HepG2 (cell line): ENCODE data around the gene RHCE. TPM values are rescaled to one million over a fixed set of nuclear protein-coding genes. Genes with fewer than 3 reads are reported as not detected.

Experiments
- FOXP1 ChIP-seq, 2 experiments: fragments of 450-650 bp in 1 of 2; IDR thresholded peaks; 2 replicates each; pipeline ENCODE4 v1.6.1; 2017 to 2018; ENCODE audit warnings: antibody characterized with exemption in 1 of 2
- NCOA2 ChIP-seq: sonication (generic); formaldehyde crosslinking; IDR thresholded peaks from 2 replicates; pipeline ENCODE4 v1.8.0; 2022; ENCODE audit warnings: inconsistent platforms
- ZFAT ChIP-seq: sonication (generic); formaldehyde crosslinking; conservative IDR thresholded peaks from 2 replicates; pipeline ENCODE4 v1.8.1; 2023; ENCODE audit warnings: missing genetic modification reagents, inconsistent platforms
- ZNF205 ChIP-seq: IDR thresholded peaks from 2 replicates; pipeline ENCODE4 v1.6.1; 2018; ENCODE audit warnings: missing biosample characterization, missing genetic modification reagents
- ZNF296 ChIP-seq: sonication (generic); formaldehyde crosslinking; conservative IDR thresholded peaks from 2 replicates; pipeline ENCODE4 v1.5.0; 2020; ENCODE audit warnings: mild to moderate bottlenecking, missing genetic modification reagents
- polyA plus RNA-seq, 8 experiments: library from polyadenylated mRNA; depleted of rRNA in 3 of 8; stranded (reverse) in 7 of 8; unstranded in 1 of 8; fragments of >200 nt; fragmentation: Illumina TruSeq in 4 of 8; extraction: Trizol in 4 of 8; gene quantifications; 2 replicates each; pipeline versions ENCODE4 v1.2.1 to v1.2.3, GENCODE V29; 2011 to 2016; ENCODE audit warnings: low read depth in 4 of 8, missing spikeins in 1 of 8, mixed read lengths in 1 of 8; ENCODE audit not compliant: insufficient read depth in 1 of 8
- total RNA-seq, 5 experiments: library from RNA; depleted of rRNA; stranded (reverse); fragments of >200 nt; fragmentation: Illumina TruSeq; extraction: Trizol; gene quantifications; 2 replicates each; pipeline ENCODE4 v1.2.3, GENCODE V29; 2016; ENCODE audit warnings: low read depth in 1 of 5
- TF ChIP-seq, protein P1 (sequence below): sonication (generic); formaldehyde crosslinking; IDR thresholded peaks from 2 replicates; pipeline ENCODE4 v1.5.1; 2020; ENCODE audit warnings: mild to moderate bottlenecking, missing genetic modification reagents
- TF ChIP-seq, protein P2 (sequence below): sonication (generic); formaldehyde crosslinking; IDR thresholded peaks from 2 replicates; pipeline ENCODE4 v1.4.0; 2020; ENCODE audit warnings: mild to moderate bottlenecking, missing genetic modification reagents
- TF ChIP-seq, protein P3 (sequence below): sonication (generic); formaldehyde crosslinking; IDR thresholded peaks from 2 replicates; pipeline ENCODE4 v1.5.0; 2020; ENCODE audit warnings: mild to moderate bottlenecking, missing genetic modification reagents, borderline replicate concordance
- TF ChIP-seq, protein P4 (sequence below): sonication (generic); formaldehyde crosslinking; IDR thresholded peaks from 2 replicates; pipeline ENCODE4 v1.5.0; 2020; ENCODE audit warnings: missing genetic modification reagents, mild to moderate bottlenecking, borderline replicate concordance
- TF ChIP-seq, protein P5 (sequence below): sonication (generic); formaldehyde crosslinking; IDR thresholded peaks from 2 replicates; pipeline ENCODE4 v1.4.0; 2020; ENCODE audit warnings: missing genetic modification reagents
- TF ChIP-seq, protein P6 (sequence below): IDR thresholded peaks from 2 replicates; pipeline ENCODE4 v1.6.1; 2016; ENCODE audit warnings: low read depth, borderline replicate concordance

Gene RHCE
- total and polyA plus RNA-seq, 2 of the 13 experiments (the other 11 are each of a cell fraction or from before 2014, with no cell fraction given) = 0.30 TPM; not detected in 1

DNA sequence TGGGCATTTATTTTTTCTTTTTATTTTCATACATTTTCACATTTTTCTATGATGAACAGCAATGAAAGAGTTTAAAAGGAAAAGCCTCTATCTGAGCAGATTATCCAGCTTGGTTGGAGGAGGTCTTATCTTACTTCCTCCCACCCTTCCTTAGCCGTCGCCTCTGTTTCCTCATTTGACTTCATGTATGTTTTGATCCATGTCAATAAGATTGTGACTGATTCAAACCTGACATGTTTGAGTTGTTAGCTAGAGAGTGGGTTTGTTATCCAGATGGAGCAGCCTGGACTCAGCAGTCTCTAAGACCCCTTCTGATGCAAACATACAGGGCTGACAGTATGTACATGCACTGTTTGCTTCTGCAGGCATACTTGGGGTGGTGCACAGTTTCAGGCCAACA is 41.2 kb upstream of the RHCE start (continued):
- TF ChIP-seq, protein P1, sequence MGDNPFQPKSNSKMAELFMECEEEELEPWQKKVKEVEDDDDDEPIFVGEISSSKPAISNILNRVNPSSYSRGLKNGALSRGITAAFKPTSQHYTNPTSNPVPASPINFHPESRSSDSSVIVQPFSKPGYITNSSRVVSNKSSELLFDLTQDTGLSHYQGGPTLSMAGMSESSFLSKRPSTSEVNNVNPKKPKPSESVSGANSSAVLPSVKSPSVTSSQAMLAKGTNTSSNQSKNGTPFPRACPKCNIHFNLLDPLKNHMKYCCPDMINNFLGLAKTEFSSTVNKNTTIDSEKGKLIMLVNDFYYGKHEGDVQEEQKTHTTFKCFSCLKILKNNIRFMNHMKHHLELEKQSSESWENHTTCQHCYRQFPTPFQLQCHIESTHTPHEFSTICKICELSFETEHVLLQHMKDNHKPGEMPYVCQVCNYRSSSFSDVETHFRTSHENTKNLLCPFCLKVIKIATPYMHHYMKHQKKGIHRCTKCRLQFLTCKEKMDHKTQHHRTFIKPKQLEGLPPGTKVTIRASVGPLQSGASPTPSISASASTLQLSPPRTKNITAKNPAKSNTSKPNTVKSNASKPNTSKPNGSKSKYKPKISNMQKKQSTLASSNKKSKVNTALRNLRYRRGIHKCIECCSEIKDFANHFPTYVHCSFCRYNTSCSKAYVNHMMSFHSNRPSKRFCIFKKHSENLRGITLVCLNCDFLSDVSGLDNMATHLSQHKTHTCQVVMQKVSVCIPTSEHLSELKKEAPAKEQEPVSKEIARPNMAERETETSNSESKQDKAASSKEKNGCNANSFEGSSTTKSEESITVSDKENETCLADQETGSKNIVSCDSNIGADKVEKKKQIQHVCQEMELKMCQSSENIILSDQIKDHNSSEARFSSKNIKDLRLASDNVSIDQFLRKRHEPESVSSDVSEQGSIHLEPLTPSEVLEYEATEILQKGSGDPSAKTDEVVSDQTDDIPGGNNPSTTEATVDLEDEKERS (CRISPR knock-in tag) = no peak
- TF ChIP-seq, protein P2, sequence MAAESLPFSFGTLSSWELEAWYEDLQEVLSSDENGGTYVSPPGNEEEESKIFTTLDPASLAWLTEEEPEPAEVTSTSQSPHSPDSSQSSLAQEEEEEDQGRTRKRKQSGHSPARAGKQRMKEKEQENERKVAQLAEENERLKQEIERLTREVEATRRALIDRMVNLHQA (CRISPR knock-in tag) = no peak
- no peak for TF ChIP-seq ZNF296
- TF ChIP-seq, protein P3, sequence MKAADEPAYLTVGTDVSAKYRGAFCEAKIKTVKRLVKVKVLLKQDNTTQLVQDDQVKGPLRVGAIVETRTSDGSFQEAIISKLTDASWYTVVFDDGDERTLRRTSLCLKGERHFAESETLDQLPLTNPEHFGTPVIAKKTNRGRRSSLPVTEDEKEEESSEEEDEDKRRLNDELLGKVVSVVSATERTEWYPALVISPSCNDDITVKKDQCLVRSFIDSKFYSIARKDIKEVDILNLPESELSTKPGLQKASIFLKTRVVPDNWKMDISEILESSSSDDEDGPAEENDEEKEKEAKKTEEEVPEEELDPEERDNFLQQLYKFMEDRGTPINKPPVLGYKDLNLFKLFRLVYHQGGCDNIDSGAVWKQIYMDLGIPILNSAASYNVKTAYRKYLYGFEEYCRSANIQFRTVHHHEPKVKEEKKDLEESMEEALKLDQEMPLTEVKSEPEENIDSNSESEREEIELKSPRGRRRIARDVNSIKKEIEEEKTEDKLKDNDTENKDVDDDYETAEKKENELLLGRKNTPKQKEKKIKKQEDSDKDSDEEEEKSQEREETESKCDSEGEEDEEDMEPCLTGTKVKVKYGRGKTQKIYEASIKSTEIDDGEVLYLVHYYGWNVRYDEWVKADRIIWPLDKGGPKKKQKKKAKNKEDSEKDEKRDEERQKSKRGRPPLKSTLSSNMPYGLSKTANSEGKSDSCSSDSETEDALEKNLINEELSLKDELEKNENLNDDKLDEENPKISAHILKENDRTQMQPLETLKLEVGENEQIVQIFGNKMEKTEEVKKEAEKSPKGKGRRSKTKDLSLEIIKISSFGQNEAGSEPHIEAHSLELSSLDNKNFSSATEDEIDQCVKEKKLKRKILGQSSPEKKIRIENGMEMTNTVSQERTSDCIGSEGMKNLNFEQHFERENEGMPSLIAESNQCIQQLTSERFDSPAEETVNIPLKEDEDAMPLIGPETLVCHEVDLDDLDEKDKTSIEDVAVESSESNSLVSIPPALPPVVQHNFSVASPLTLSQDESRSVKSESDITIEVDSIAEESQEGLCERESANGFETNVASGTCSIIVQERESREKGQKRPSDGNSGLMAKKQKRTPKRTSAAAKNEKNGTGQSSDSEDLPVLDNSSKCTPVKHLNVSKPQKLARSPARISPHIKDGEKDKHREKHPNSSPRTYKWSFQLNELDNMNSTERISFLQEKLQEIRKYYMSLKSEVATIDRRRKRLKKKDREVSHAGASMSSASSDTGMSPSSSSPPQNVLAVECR (CRISPR knock-in tag) = no peak
- no peak for TF ChIP-seq ZNF205 (CRISPR knock-in tag)
- no peak for TF ChIP-seq FOXP1 (IDR thresholded peaks at IDR 0.05)
- no peak for TF ChIP-seq FOXP1 (CRISPR knock-in tag; IDR thresholded peaks at IDR 0.05)
- no peak for TF ChIP-seq NCOA2
- TF ChIP-seq, protein P4, sequence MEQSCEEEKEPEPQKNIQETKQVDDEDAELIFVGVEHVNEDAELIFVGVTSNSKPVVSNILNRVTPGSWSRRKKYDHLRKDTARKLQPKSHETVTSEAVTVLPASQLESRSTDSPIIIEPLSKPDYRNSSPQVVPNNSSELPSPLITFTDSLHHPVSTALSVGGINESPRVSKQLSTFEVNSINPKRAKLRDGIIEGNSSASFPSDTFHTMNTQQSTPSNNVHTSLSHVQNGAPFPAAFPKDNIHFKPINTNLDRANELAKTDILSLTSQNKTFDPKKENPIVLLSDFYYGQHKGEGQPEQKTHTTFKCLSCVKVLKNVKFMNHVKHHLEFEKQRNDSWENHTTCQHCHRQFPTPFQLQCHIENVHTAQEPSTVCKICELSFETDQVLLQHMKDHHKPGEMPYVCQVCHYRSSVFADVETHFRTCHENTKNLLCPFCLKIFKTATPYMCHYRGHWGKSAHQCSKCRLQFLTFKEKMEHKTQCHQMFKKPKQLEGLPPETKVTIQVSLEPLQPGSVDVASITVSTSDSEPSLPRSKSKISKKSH (CRISPR knock-in tag) = no peak
- TF ChIP-seq, protein P5, sequence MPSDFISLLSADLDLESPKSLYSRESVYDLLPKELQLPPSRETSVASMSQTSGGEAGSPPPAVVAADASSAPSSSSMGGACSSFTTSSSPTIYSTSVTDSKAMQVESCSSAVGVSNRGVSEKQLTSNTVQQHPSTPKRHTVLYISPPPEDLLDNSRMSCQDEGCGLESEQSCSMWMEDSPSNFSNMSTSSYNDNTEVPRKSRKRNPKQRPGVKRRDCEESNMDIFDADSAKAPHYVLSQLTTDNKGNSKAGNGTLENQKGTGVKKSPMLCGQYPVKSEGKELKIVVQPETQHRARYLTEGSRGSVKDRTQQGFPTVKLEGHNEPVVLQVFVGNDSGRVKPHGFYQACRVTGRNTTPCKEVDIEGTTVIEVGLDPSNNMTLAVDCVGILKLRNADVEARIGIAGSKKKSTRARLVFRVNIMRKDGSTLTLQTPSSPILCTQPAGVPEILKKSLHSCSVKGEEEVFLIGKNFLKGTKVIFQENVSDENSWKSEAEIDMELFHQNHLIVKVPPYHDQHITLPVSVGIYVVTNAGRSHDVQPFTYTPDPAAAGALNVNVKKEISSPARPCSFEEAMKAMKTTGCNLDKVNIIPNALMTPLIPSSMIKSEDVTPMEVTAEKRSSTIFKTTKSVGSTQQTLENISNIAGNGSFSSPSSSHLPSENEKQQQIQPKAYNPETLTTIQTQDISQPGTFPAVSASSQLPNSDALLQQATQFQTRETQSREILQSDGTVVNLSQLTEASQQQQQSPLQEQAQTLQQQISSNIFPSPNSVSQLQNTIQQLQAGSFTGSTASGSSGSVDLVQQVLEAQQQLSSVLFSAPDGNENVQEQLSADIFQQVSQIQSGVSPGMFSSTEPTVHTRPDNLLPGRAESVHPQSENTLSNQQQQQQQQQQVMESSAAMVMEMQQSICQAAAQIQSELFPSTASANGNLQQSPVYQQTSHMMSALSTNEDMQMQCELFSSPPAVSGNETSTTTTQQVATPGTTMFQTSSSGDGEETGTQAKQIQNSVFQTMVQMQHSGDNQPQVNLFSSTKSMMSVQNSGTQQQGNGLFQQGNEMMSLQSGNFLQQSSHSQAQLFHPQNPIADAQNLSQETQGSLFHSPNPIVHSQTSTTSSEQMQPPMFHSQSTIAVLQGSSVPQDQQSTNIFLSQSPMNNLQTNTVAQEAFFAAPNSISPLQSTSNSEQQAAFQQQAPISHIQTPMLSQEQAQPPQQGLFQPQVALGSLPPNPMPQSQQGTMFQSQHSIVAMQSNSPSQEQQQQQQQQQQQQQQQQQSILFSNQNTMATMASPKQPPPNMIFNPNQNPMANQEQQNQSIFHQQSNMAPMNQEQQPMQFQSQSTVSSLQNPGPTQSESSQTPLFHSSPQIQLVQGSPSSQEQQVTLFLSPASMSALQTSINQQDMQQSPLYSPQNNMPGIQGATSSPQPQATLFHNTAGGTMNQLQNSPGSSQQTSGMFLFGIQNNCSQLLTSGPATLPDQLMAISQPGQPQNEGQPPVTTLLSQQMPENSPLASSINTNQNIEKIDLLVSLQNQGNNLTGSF = no peak
- TF ChIP-seq ZFAT (CRISPR knock-in tag) = no peak
- TF ChIP-seq, protein P6, sequence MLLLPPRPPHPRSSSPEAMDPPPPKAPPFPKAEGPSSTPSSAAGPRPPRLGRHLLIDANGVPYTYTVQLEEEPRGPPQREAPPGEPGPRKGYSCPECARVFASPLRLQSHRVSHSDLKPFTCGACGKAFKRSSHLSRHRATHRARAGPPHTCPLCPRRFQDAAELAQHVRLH (CRISPR knock-in tag) = no peak
- TF ChIP-seq, all 625 proteins: peak for 0
